Activated CD8-positive, alpha-beta memory T cell treated with anti-CD3 and anti-CD28 coated beads for 24 hours (primary cell): Measurements from ENCODE around the gene ZNF740.

Experiments used
- DNase-seq: peaks from one replicate; pipeline ENCODE4 v3.0.0-alpha.2; 2020

The ZNF740 gene

DNA sequence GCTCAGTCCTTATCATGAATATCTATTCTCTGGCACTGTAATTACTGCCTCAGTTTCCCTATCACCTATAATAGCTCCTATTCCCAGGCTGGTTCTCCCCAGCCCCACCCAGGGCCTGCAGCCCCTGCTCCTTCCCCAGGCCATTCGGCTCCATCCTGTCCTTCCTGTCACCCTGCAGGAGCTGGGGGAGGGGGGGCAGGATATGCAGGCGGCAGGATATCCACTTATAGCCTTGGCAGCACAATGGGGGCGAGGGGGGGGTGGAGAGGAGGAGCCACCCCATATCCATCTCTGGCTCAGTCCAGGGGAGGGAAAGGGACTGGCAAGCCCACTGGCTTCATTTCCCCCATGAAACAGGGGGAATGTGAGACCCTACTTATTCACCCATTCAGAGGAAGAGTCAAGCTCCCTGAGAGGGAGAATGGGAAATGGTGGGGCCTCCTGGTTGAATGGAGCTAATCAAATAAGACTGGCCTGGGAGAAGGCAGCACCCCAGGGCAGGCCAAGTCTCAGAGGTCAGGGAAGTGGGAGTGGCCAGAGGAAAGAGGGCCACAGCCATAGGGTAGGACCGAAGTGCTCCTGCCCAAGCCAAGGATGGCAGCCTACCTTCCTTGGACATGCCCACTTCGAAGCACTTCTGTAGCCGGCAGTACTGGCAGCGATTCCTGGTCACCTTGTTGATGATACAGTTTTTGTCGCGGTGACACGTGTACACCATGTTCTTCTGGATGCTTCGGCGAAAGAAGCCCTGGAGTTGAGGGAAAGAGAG is 34.3 kb downstream of the ZNF740 start:
- no peak for DNase-seq

DNA sequence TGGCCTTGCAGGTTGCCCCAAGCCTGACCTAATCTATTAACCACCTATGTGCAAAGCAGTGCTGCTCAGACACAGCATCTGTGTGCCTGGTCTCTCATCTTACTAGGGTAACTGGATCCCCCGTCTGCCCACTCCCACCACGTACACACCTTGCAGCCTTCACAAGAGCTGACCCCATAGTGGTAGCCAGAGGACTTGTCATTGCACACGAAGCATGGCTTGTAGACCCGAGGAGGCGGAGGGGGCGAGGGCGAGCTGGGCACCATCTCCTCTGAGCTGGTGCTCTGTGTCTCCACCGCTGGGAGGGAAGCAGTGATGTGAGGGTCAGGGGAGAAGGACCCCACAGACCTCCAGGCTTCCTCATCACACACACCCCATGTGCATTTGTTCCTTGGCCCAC is 35.0 kb downstream of the ZNF740 start:
- DNase-seq, result no peak

DNA sequence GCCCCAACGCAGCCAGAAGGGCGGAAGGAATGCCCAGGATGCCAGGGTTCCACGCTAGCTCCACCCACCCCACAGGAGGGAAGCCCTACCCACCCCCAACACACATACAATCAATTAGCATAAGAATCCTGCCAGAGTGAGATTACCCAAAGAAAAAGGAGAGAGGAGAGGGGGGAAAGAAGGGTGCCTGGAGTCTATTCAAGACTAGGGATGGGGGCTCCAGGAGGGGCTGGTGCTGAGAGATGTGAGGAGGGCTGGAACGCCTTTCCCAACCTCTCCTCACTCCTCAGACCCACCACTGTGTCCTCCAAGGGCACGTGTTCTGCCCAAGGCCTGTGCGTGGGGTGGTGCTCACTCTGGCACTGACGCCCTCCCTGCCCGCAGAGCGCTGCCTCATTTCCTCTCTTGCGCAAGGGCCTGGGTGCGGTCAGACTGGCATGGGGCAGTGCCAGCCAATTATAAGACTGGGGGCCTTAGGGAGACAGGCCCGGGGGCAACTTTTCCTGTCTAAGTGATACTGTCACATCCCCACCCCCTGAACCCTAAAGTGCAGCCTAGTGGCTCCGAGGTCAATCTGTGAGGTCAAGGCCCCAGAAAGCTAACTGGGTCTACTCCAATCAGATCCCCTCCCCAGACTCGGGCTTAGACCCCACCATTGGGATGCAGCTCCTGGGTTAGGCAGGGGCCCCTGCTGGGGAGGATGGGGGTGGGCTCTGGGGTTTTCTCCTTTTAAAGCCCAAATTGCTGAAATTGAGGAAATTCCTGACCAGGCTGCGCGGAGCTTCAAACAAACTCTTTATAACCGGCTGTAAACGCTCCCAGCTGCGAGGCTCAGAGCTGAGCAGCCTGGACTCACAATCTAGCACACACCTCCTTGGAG is 36.8 kb downstream of the ZNF740 start:
- DNase-seq, result peak; percentile 81

- DNase-seq, result no peak
Measured at GRCh38 chr12:53217931-53218307, 37.4 kb downstream of the ZNF740 start.

DNA sequence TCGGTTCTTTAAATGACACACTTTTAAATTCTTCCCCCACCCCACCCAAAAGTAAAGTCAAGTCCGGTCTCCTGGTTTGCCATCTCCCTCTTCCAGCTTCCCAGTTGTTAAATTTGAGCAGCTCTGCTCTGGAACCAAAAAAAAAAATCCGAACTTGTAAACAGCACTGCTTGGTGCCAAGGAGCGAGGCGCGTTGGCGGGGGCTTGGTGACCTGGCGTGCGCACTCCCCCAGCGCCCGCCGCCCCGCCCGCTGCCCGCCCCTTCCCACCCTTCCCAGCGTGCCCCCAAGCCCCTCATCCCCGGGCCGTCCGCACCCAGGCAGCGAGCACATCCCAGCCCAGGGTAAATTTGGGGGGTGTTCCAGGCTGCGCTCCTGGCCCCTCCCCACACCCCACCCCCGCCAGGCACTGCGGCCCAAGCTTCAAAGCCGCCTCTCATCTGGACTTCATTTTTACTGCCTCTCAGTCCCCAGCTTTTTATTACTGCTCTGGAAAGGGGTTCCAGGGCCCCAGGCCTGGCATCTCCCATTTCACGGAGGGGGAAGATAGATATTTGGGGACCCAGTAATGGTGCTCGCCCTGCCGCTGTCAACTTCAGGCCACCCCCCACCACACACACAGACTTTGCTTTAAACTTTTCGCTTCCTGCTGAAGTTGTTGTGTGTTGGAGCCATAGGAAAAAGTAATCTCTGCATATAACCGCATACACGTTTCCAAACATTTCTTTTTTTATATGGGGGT is 38.2 kb downstream of the ZNF740 start:
- DNase-seq, result no peak

DNA sequence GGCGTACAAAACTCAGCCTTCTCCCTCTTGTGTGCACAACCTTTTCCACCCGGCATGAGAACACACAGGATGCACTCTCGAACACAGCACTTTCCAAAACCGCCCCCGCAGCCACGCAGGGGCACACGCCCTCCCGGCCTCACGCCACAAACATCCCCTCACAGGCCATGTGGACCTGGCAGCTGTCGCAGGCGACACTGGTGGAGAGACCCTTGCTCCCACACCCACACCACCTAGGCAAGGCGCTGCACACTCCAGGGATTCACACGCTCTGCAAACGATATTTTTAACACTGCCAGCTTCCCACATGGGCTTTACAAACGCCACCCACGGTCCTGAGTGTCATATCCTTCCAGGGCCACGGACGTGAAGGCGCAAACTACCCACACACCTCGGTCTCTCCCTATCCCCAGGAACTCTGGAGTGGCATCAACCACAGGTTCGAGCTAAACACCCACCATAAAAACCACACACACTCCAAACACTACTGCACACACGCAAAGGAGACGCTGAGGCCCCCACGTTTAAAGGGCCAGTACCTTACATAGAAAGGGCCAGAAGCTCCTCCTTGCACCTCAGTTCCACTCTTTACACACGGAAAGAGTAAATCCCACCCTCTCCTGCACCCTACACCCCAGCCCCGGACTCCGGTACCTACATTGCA is 38.9 kb downstream of the ZNF740 start:
- DNase-seq, result no peak

- DNase-seq, result peak; percentile 92
Measured at GRCh38 chr12:53219956-53220693, 39.6 kb downstream of the ZNF740 start.

GRCh38 chr12:53220694-53221202 is 40.2 kb downstream of the ZNF740 start:
- peak; percentile 91 for DNase-seq

- DNase-seq, result no peak
Measured at GRCh38 chr12:53221203-53222080, 40.9 kb downstream of the ZNF740 start.

DNA sequence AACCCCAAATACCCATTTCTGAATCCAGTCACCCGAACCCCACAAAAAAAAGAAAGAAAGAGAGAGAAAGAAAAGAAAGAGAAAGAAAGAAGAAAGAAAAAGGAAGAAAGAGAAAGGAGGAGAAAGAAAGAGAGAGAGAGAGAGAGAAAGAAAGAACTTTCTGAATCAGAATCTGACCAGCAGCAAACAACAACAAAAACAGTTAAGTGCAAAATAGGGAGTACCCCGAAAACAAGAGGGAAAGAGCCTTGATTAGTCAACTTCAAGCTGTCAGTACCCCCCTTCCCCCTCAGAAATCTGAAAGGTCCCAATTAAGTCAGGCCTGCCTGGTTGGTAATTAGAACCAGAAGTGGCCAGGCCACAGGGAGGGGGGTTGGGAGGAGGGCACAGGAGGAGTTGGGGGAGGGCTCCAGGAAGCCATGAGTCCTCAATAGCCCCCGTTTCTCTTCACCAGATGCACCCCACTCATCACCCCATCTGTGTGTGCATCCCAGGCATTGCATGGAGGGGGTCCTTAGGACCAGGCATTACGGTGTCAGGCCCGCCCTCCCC is 41.7 kb downstream of the ZNF740 start:
- DNase-seq, result no peak

DNA sequence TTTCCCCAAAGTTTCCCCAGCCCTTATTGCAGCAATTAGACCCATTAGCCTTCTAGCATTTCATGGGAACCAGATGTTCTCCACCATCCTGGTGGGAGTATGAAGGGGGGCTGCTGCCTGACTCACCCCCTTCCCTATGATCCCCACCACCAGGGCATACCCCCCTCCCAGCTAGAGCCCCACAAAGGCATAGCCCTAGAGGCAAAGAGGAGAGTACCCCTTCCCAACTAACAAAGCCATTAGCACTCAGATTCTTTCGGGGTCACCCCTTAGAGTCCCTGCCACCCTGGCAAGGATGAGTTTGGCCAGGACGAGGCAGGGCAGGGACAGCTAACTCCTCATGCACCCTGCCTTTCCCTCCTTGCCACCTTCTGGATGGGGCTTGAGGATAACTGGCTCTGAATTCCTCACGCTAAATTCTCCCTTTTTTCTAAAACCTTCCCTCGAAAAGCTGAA is 42.3 kb downstream of the ZNF740 start:
- no peak for DNase-seq

GRCh38 chr12:53223389-53224060 is 43.0 kb downstream of the ZNF740 start:
- DNase-seq, result peak; percentile 72

GRCh38 chr12:53224061-53224896 is 43.8 kb downstream of the ZNF740 start:
- peak; percentile 72 for DNase-seq

DNA sequence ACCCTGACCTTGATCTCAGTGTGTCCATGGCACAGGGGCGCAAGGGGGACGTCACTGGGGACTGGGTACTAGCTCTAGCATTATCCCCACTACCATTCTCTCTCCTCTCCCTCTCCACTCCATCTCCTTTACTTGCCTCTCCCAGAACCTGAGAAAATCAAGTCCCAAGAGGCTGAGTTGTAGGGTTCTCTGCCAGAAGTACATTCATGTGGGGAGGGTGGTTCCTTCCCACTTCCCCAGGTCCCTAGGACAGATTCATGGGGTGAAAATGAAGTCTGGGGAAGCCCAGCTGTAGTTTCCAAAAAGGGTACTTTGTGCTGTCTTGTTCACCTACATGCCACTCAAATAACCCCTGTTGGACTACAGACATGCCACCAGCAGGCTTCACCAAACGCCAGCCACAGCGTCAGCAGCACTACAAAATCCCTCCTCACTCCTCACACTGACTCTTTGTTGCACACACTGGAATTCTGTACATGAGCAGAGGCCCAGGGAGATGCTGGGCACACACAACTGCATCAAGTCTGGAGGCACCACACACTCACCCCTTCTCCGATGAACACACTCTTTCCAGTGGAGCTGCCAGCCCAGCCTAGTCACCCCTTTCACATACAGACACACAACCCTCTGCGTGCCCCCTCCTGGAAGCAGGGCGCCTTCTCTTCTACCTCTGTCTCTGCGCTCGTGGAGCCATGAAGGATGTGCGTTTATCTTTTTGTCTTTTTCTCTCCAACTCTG is 44.5 kb downstream of the ZNF740 start:
- DNase-seq, result no peak

GRCh38 chr12:53225635-53226424 is 45.3 kb downstream of the ZNF740 start:
- no peak for DNase-seq

DNA sequence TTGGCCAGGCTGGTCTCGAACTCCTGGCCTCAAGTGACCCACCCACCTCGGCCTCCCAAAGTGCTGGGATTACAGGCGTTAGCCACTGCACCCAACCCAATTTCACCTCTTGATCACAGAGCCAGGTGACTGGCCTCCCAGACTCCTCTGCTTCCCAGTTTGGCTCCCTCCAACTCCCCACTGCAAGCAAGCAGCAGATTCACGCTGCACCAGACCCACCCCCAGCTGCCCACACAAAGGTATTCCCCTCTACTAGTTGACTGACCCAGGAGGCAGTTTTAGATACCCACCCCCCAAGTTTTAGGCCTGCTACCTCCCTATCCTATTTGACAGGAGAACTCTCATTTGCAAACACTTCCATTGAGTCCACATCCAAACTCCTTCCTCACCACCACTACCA is 46.3 kb downstream of the ZNF740 start:
- DNase-seq, result no peak

- DNase-seq, result no peak
Measured at GRCh38 chr12:53227341-53227740, 46.8 kb downstream of the ZNF740 start.
